GM21381 (cell line): ENCODE measurements around the gene ITGB4.

Experiments used
- ATAC-seq: cut with Tn5 transposase; IDR thresholded peaks from one replicate; pipeline ENCODE4 v1.9.1; 2021; ENCODE audit warnings: mild to moderate bottlenecking, moderate library complexity; ENCODE audit not compliant: unreplicated experiment

The ITGB4 gene

DNA sequence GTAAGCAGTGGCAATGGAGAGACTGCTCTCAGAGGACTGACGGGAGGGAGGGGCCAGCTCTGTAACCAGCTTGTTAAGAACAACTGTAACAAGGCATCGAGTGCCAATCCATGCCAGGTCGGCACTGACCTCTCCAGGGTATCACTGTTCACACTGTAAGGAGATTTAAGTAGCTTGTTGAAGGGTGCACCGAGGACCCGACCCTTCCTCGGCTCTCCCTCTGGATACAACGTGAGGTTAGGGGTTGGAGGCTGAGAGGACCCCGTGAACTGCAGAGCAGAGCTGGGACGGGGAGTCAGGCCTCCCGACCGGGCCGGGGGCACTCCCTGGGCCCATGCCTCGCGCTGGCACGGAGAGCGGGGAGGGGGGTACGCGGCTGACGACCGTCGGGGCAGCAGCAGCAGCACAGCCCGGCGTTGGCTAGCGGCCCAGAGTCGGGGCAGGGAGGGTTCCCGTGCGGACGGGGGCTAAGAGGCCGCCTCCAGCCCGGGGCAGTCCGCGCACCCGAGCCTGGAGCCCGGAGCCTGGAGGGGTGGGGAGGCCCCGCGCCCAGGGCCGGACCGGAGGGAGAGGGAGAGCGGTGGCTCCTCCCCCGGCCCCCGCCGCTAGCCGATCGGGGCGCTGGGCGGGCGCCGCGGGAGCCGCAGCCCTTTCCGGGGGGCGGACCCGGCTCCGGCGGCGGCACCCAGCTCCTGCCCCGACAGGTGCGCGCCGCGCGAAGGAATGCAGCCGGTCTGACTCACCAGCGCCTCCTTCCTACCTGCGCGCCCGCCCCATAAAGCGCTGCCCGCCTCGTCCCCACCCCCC is at the start of gene ITGB4:
ITGB4 (plus strand) TSS at position 804 of the 807 bp plus-strand sequence. CDS start 3,245 bp downstream, outside the sequence.
- ATAC-seq = no peak

DNA sequence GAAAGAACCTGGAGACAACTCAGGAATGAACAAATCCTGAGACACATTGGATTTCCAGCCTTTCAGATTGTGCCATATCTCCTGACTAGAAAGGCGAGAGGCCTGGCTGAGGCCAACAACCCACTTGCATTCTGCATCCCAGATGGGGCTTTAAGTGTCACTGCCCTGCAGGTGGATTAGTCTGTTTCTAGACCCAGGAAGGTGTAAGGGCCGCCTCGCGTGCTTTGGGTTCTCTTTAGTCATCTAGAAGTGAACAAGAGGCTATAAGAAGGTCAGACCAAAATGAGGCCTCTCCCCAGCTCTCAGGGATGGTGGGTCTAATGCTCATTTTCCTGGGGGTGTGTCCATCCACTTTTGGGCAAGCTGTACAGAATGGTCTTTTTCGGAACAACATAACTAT is 49.2 kb upstream of the ITGB4 start:
- no peak for ATAC-seq

DNA sequence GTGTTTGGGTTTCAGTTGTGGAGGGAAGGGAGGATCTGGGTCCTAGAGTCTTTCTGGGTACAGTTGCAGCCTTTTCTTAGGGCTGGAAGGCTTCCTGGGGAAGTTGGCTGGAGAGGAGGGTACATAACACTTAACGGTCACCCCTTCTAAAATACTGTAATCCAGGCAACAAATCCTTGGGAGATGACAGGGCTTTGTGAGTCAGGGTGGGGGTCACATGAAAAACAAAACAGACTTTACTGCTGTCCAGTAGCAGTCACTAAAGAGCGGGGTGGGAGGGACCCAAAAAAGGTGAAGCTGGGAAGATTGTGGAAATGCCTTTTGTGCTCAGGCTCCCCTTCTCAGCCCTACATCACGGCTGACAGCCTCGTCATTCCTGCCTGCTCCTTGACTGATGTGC is 47.8 kb upstream of the ITGB4 start:
- no peak for ATAC-seq

DNA sequence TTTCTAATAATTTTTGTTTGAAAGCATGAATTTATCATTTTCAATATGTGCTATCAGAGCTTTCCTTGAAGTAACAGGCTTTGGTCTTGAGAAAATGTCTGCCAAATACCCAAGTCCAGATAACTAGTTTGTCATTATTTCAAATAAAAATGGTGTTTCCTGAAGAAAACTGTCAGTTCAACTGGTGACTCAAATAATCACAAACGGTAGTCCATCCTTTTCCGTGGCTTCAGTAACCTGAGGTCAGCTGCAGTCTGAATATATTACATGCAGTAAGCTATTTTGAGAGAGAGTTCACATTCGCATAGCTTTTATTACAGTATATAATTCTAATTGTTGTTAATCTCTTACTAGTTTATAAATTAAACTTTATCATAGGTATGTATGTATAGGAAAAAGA is 44.8 kb upstream of the ITGB4 start:
- ATAC-seq = no peak

DNA sequence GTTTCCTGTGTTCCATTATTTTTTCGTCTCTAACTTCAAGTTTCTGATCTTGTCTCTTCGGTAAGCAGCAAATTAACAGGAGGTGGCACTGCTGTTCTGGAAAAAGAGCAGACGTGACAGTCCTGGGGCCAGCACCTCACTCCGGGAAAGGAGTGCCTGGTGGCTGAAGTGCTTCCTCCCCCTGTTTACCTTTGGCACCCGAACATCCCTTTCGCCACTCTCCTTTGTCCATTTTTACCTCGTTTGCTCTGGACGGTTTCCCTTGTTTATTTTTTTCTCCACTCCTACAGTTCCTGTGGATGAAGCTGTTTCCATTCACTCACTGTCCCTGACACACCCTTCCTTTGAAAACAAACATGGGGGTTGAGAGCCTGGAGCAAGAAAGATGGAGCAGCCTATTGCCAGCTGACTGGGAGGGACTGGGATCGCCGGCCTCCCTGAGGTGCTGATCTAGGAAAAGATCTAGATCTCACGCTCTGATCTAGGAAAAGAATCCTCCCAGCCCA is 41.5 kb upstream of the ITGB4 start:
- ATAC-seq = no peak

DNA sequence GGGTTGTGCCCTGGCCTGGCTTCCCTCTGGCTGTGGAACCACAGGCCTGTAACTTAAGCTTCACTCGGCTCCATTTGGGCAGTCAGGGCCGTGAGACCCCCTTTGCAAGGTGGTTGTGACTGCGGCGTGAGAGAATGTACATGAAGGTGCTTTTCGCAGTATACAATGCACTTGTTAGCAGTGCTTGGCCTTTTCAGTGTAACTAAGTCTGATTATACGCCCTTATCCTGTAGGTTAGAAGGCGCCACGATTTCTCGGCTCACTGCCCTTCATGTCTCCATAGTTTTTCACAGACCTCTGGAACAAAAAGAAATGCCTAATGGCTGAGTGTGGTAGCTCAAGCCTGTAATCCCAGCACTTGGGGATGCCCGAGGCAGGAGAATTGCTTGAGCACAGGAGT is 40.8 kb upstream of the ITGB4 start:
- no peak for ATAC-seq

DNA sequence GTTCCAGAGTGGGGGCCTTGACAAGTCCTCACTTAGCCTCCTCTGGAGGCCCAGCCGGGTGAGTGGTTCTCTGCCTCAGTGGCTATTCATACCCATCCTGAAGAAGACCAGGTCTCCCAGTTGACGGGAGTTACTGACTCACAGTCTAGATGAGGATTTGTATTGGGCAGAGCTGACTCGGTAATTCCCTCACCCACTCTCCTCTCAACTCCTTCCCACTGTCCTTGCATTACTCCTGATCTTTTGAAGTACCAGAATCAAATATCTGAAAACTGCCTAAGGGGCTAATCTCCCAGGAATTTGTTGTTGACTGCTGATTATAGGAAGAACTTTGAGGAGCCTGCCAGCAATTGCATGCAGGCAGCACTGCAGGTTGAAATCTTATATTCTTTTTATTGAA is 40.0 kb upstream of the ITGB4 start:
- no peak for ATAC-seq

DNA sequence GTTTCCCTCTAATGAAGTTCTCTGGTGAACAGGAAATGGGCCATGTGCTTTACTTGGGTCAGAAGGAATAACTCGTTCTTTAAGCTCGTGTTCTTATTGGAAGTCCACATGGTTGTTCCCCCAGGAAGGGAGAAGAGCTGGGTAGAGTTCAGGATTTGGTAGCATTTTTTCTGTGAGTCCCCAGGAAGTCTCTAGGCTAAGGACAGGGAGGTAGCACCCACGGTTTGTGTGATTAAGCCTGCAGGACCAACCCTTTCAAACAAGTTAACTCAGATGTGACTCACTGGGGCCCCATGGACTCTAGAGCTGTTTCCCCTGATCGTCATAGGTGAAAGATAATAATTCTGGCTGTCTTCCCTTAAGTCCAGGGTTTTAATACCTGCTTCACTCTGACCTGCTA is 37.7 kb upstream of the ITGB4 start:
- no peak for ATAC-seq

DNA sequence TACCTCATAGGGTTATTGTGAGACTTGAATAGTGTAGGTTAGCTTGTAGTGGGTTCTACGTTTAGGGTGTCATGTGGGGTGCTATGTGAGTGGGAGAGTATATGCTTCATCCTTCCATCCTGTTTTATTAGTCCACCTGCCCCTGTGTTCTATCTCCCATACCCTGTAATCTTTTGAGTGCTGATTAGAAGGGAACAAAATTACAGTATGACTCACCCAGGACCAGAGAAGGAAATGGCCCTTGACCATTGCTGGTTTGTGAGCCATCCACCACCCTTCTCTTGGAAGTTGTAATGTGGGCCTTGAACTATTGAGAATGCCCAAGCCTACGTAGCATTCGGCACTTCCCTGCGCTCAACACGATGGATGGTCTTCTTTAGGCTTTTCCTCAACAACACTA is 37.0 kb upstream of the ITGB4 start:
- no peak for ATAC-seq

DNA sequence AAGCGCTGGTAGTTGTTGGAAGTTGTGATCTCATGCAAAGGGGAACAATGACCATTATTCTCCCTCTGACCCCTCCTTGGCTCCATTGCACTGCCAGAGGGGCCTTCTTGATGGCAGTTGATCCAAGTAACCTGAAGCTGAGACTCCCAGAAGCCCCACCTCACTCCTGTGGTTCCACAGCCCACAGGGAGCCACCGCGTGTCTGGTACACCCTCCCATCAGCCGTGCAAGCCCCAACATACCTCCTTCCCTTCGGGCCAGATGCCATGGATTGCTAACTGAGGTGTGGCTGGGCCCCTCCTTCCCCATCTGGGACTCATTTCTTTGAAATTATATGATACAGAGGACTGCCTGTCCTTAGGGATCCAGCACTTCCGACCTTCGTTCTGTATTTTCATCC is 36.3 kb upstream of the ITGB4 start:
- ATAC-seq = no peak

DNA sequence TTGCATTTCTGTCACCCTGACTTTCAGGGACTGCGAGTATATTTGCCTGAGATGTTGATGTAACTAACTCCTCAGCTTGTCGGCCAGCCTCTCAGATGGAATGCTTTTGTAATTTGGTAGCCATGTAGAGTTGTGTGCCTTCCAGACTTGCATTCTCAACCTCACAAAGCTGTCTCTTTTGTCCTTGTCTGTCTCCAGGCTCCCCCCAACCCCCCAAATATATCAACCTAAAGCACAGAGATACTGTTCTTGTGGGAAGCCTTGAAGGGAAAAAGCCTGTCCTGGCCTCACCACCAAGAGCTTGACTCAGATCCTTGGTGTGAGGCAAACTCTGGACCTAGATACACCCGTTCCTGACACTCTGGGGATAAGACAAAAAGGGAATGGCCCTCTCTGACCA is 35.8 kb upstream of the ITGB4 start:
- ATAC-seq = no peak

DNA sequence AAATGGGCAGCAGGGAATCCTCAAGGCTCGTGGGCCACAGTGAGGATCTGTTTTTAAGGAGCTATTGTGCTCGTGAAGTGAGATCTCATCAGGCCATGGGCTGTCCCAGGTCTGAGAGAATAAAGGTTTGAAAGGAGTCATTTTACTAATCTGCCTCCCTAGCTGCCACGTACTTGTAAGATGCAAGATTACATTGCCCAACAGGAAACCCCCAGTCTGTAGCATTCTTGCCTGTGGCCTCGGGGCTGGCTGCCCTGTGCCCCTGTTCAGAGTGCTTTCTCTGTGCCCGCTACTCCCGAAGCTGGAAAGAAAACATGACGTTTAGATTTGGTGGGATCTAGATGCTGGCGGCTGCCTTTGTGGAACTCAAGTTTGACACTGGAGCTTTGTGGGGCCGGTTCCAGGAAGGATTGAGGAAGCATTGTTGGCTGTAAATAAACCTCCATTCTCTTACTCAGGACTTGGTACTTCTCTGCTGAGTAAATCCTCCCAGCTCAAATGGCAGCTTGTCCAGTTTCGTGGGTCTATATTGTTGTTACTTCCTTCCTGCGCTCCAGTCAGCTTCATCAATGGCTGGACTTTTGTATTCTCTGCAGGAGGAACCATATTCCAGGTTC is 32.9 kb upstream of the ITGB4 start:
- no peak for ATAC-seq

DNA sequence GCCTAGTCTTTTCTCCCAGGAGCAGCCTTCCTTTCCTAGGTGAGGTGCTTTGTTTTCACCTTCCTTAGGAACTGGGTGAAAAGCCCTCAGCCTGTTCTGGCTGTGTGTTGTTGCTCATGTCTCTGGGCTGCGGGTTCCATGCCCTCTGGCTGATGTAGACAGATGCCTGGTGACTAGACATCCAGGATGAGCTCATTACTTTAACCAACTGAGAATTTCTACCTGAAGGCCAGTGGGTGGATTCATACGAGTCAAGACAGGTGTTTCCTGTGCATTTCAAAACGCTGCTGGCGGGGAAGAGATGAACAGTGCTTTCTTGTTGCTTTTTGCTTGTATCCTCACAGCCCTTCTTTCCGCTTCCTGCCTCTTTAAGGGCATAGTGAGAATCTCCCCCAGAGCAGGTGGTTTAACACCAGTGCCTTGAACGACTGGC is 31.8 kb upstream of the ITGB4 start:
- ATAC-seq = no peak

DNA sequence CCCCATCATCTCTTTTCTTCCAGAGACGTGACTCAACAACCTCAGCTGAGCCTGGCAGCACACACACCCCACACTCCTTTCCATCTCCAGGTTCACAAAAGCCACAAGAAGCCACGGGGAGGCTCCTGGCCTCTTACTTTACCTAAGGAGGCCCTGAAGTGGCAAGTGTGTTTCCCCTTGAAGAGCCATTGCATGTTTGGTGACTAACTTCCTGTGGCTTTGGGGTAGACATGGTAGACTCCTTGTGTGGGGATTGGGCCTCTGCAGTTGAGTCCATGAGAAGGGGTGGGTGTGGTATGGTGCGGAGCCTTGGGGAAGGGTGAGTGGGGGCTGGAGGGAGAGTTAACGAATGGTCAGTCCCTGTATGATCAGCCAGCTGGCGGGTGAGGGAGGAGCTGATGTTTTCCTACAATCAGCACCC is 29.9 kb upstream of the ITGB4 start:
- no peak for ATAC-seq

DNA sequence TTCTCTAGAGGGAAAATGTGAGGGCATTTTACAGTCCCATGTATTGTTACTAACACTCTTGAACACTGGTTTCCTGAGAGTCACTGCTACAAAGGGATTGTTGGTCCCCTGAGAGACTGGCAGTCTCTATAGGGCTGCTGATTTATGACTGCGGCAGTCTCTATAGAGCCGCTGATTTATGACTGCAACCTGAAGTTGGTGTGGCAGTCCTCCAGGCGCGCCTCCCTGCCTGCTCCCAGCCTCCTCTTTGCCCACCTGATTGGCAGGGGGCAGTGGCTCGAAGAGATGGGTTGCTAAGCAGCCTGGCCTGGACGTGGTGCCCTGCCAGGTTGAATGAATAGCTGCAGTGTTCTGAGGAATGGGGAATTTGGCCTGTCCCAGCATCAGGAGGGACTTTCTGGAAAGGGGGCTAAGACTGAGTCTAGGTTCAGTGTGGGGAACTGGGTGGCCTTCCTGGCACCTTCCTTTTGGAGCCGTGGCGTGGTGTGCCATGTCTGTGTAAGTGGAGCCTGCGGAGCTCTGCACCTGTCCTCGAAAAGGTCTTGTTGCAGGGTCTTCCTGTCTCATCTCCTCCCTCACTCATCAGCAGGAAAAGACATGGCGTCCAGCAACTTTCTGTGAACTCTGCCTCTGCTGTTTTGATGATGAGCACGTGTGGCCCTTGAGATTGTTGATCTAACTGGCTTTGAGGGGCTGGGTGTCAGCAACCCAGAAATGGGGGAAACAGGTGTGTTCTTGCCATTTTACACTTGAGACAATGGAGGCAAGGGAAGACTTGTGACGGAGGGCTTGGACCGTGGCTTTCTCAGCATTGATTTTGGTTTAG is 29.2 kb upstream of the ITGB4 start:
- ATAC-seq = no peak

DNA sequence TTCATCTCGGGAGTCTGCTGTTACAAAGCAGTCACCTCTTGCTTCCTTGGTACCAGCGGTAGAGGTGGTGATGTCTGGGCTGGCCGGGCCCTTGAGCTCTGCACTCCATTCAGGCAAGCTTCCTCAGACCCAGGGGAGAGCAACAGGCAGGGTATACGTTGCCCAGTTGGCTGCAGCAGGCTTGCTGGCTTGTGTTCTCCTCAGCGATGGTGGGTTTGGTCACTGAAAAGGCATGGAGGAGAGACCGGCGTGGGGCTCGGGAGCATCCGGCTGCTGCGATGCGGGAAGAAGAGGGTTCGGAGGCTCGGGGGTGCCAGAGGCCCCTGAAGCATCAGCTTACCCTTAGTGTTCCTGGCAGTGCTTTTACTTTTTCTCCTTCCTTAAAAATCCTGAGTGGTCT is 28.3 kb upstream of the ITGB4 start:
- no peak for ATAC-seq

DNA sequence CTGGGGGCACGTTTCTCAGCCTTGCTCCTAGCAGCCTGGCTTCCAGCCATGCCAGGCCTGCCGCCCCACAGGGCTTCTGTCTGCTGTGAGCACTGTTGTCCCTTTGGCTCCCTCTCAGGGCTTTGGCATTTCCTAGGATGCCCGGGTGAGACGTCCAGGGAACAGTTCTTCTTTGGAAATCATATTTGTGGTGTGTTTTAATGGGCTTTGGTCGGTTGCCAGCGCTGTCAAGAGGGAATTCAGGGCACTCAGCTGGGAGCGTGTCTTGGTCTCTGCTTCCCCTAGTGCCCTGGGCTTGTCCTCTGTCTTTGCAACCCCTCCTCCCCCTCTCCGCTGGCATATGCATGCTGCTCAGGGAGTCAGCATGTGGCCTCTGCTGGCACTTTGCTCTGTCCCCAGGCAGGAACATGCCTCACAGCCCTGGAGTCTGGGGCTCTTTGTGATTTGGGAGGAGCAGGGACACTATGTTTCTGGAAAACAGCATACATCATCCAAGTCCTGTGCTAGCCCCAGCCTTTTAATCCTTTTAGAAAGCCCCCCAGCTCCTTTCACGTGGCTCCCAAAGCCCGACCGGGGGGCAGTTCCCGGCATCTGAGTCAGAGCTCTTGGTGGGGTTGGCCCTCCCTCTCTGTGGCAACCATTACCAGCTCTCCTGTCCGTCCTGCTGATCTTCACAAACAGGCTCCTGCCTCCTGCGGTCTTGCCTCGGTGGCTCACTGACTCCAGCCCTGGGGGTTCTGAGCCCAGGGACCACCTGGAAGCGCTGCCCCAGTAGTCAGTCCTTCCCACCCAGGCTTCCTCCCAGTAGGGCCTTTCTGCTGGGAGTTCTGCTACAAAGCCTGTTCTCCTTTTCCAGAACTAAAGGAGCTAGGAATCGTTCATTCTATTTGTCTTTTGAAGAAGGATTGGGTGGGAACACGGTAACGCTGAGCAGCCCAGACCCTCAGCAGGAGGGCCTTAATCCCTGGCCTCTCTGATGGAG is 27.5 kb upstream of the ITGB4 start:
- ATAC-seq = no peak

DNA sequence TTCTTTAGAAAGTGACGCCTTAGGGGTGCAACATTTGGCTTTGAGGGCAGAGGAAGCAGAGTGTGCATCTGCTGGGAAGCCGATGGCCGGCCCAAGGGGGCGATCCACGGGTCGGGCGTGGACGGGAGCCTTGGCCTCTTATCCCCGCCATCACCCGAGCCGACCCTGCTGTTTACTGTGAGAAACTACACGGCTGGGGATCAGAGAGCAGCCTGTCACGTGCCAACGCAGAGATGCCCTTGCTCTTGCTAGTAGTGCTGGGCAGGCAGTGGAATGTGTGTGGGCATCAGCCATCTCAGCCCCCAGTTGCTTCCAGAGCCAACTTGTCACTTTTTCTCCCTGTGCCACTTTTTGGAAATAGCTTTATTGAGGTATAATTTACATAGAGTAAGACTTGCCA is 26.7 kb upstream of the ITGB4 start:
- no peak for ATAC-seq

DNA sequence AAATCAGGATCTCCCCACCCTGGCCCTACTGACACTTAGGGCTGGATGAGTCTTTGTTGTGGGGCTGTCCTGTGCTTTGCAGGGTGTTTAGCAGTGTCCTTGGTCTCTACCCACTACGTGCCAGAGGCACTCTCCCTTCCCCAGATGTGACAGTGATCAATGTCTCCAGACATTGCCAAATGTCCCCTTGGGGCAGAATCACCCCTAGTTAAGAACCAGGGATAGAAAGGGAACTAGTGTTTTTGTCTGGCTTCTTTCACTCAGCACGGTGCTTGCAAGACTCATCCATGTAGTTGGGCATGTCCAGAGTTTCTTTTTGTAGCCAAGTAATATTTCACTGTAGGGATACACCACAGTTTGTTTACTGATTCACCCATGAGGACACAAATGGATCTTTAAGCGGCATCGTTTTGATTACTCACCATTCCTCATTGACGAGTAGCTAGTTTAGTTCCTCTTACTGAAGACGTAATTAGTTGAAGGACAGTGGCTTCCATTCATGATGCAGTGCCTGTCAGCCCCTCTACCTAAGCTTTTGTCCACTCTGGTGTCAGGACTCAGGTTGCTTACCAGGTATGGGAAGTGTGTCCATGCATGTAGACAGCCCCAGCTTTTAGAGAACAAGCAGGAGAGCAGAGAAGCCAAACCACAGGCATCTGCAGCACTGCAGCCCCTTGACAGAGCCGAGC is 26.0 kb upstream of the ITGB4 start:
- no peak for ATAC-seq

DNA sequence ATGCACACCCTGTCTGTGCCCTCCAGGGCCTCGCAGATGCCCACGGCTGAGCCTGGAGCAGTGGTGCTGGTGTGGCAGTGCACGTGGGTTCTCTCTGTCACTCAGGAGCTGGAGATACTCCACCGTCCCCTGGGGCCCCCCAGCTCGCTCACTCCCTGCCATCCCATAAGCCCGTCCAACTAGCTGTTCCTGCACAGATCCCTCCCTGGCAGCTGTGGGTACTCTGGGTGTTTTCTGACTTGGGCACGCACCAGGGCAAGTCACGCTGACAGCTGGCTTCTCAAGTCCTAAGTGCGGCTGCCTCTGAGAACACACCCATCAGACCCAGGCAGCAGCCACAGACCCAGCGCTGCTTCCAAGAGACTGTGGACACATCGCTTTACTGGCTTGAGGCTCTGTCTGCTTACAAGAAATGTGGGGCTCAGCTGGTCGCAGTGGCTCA is 25.4 kb upstream of the ITGB4 start:
- no peak for ATAC-seq
